Small intestine (tissue), 16 donors: ENCODE results near the gene STK26. TPM values are rescaled to one million over a fixed set of nuclear protein-coding genes. Genes with fewer than 3 reads are reported as not detected.

ENCODE experiments used
- DNase-seq, 2 donors: peaks; one replicate each; pipeline versions ENCODE4 v3.0.0 to v3.0.0-alpha.2; 2013
- FAIRE-seq: peaks from 2 replicates; lab custom pipeline; 2012; peaks lifted over from hg19 to GRCh38; lab: Jason Lieb, UNC
- H3K27ac ChIP-seq, 3 donors: one replicate each; pipeline ENCODE4 v1.5.1; 2013; ENCODE audit warnings: low read length in 2 of 3, mild to moderate bottlenecking in 2 of 3, control low read depth in 1 of 3, inconsistent platforms in 1 of 3, low read depth in 1 of 3, moderate library complexity in 1 of 3
- H3K27me3 ChIP-seq, 3 donors: one replicate each; pipeline ENCODE4 v1.6.1; 2013; ENCODE audit warnings: low read length in 3 of 3, inconsistent platforms in 1 of 3; ENCODE audit not compliant: control insufficient read depth in 3 of 3, insufficient read depth in 3 of 3
- H3K36me3 ChIP-seq, 3 donors: one replicate each; pipeline ENCODE4 v1.6.1; 2013; ENCODE audit warnings: low read length in 3 of 3, inconsistent platforms in 1 of 3, low read depth in 1 of 3, mild to moderate bottlenecking in 1 of 3, moderate library complexity in 1 of 3; ENCODE audit not compliant: control insufficient read depth in 3 of 3, insufficient read depth in 2 of 3
- H3K4me1 ChIP-seq, 3 donors: one replicate each; pipeline ENCODE4 v1.6.1; 2013; ENCODE audit warnings: low read length in 2 of 3, inconsistent platforms in 1 of 3, low read depth in 1 of 3, mild to moderate bottlenecking in 1 of 3, moderate library complexity in 1 of 3; ENCODE audit not compliant: control insufficient read depth in 3 of 3, insufficient read depth in 2 of 3
- H3K4me3 ChIP-seq, 3 donors: one replicate each; pipeline ENCODE4 v1.5.1; 2013; ENCODE audit warnings: low read length in 3 of 3, control low read depth in 1 of 3, inconsistent platforms in 1 of 3, low read depth in 1 of 3, mild to moderate bottlenecking in 1 of 3, moderate library complexity in 1 of 3
- H3K9me3 ChIP-seq, 2 donors: one replicate each; pipeline ENCODE4 v1.6.1; 2013; ENCODE audit warnings: low read depth in 1 of 2, low read length in 1 of 2; ENCODE audit not compliant: control insufficient read depth in 2 of 2, insufficient read depth in 1 of 2
- WGBS, 3 donors: extraction: QIAGEN DNeasy Blood & Tissue Kit; methylation state at CpG; one replicate each; pipeline ENCODE4 v1.1.7; 2013; 5-methylcytosine and 5-hydroxymethylcytosine counted together
- long read RNA-seq, 10 donors: transcript quantifications; one replicate each; lab custom pipeline, GENCODE V29; 2026
- polyA plus RNA-seq, 4 donors: library from polyadenylated mRNA; stranded (reverse) in 3 of 4; unstranded in 1 of 4; fragments of 200-250 nt in 3 of 4; fragments of 120-200 nt in 1 of 4; gene quantifications; one replicate each; pipeline versions ENCODE4 v1.2.1 to v1.2.3, GENCODE V29; 2013
- donor health status: healthy with polysubstance abuse.
- donor health status: control.
- donor health status: control.
- donor health status: Bipolar disorder and iron deficiency.
- donor health status: healthy.

Gene STK26
- polyA plus RNA-seq, result 10 to 100 TPM in 2 of 4 donors, 1 to 10 TPM in 2; 6.4 to 13.9 (median 9.9) TPM
- long read RNA-seq, donor 1, partial matches to known transcripts, result 0 of 1 reads
- long read RNA-seq, donor 1, other reads (novel, unspliced or antisense), result 0 of 1 reads
- long read RNA-seq, donor 2, result 0 reads
- long read RNA-seq, donor 3, result 0 reads
- long read RNA-seq, donor 4, result 0 reads
- long read RNA-seq, donor 5, result 0 reads
- long read RNA-seq, donor 6, result 0 reads
- long read RNA-seq, donor 7, result 0 reads
- long read RNA-seq, donor 8, partial matches to known transcripts, result 0 of 1 reads
- long read RNA-seq, donor 8, other reads (novel, unspliced or antisense), result 0 of 1 reads
- long read RNA-seq, donor 9, partial matches to known transcripts, result 0 of 1 reads
- long read RNA-seq, donor 9, other reads (novel, unspliced or antisense), result 0 of 1 reads
- long read RNA-seq, donor 10, partial matches to known transcripts, result 0 of 4 reads
- long read RNA-seq, donor 10, other reads (novel, unspliced or antisense), result 0 of 4 reads

GRCh38 chrX:132022967-132023895, at the start of gene STK26:
STK26 (plus strand) TSS chrX:132023302; CDS start chrX:132023618, 316 bp downstream.
- H3K27ac ChIP-seq, result peak within 1 kb of the TSS; percentile 47 to 92 (median 52)
- peak within 1 kb of the TSS; percentile 56 to 71 (median 61) for H3K4me3 ChIP-seq
- H3K27me3 ChIP-seq, result no peaks in the 10 kb centered on the region
- DNase-seq (peak; percentile 67 to 71), FAIRE-seq (no peak)
- 0 to 30% (median 10%) methylated on average over 52 to 73 of the region's 73 CpGs for WGBS, 3 donors
- peaks cover 0 to 4% (median 4%) of the 10 kb centered on the region in 3 donors for H3K4me1 ChIP-seq
- H3K36me3 ChIP-seq, result no peaks in the 10 kb centered on the region
- H3K9me3 ChIP-seq, result no peaks in the 10 kb centered on the region

GRCh38 chrX:131975851-131976250, 47.3 kb upstream of the STK26 start:
- no peak overlapping the region for H3K4me3 ChIP-seq
- H3K27ac ChIP-seq, result no peak overlapping the region
- no peaks in the 10 kb centered on the region for H3K4me1 ChIP-seq
- no peak for DNase-seq
- no peak for FAIRE-seq
- 55 to 69% (median 62%) methylated on average over 2 of the region's 2 CpGs for WGBS, 3 donors
- H3K36me3 ChIP-seq, result no peaks in the 10 kb centered on the region
- H3K27me3 ChIP-seq, result no peaks in the 10 kb centered on the region
- H3K9me3 ChIP-seq, result no peaks in the 10 kb centered on the region

GRCh38 chrX:131977619-131978018, 45.5 kb upstream of the STK26 start:
- Histone ChIP-seq H3K27me3 (no peaks in the 10 kb centered on the region), H3K4me3 (no peak overlapping the region), H3K36me3 (no peaks in the 10 kb centered on the region), H3K4me1 (no peaks in the 10 kb centered on the region), H3K27ac (no peak overlapping the region), H3K9me3 (no peaks in the 10 kb centered on the region)
- DNase-seq (no peak), FAIRE-seq (no peak)
- WGBS, 3 donors, result 53 to 83% (median 65%) methylated on average over 3 of the region's 3 CpGs

GRCh38 chrX:131979116-131979515, 44.0 kb upstream of the STK26 start:
- no peak for FAIRE-seq
- Histone ChIP-seq H3K27ac (no peak overlapping the region), H3K4me3 (no peak overlapping the region), H3K27me3 (no peaks in the 10 kb centered on the region), H3K36me3 (no peaks in the 10 kb centered on the region), H3K9me3 (no peaks in the 10 kb centered on the region), H3K4me1 (no peaks in the 10 kb centered on the region)
- no peak for DNase-seq

- Histone ChIP-seq H3K4me1 (no peaks in the 10 kb centered on the region), H3K4me3 (no peak overlapping the region), H3K36me3 (no peaks in the 10 kb centered on the region), H3K27me3 (no peaks in the 10 kb centered on the region), H3K27ac (no peak overlapping the region), H3K9me3 (no peaks in the 10 kb centered on the region)
- WGBS, 3 donors, result 44 to 65% (median 45%) methylated on average over 4 of the region's 4 CpGs
- FAIRE-seq, result no peak
- no peak for DNase-seq
Measured at GRCh38 chrX:131985526-131986049, 37.5 kb upstream of the STK26 start.

GRCh38 chrX:131987252-131987651, 35.9 kb upstream of the STK26 start:
- no peaks in the 10 kb centered on the region for H3K27me3 ChIP-seq
- no peaks in the 10 kb centered on the region for H3K4me1 ChIP-seq
- H3K27ac ChIP-seq, result no peak overlapping the region
- 26 to 48% (median 39%) methylated on average over 5 of the region's 5 CpGs for WGBS, 3 donors
- FAIRE-seq, result no peak
- DNase-seq, result peak in 1 of 2 donors; percentile 24
- no peak overlapping the region for H3K4me3 ChIP-seq
- no peaks in the 10 kb centered on the region for H3K9me3 ChIP-seq
- no peaks in the 10 kb centered on the region for H3K36me3 ChIP-seq

- no peak for FAIRE-seq
- no peaks in the 10 kb centered on the region for H3K9me3 ChIP-seq
- no peak overlapping the region for H3K4me3 ChIP-seq
- DNase-seq, result no peak
- no peaks in the 10 kb centered on the region for H3K27me3 ChIP-seq
- H3K4me1 ChIP-seq, result no peaks in the 10 kb centered on the region
- H3K36me3 ChIP-seq, result no peaks in the 10 kb centered on the region
- no peak overlapping the region for H3K27ac ChIP-seq
Measured at GRCh38 chrX:131988236-131988635, 34.9 kb upstream of the STK26 start.

- H3K27me3 ChIP-seq, result peaks cover 0 to 3% (median 0%) of the 10 kb centered on the region in 3 donors
- H3K9me3 ChIP-seq, result no peaks in the 10 kb centered on the region
- H3K27ac ChIP-seq, result no peak overlapping the region
- 41 to 51% (median 51%) methylated on average over 3 of the region's 3 CpGs for WGBS, 3 donors
- H3K36me3 ChIP-seq, result no peaks in the 10 kb centered on the region
- DNase-seq (no peak), FAIRE-seq (no peak)
- H3K4me3 ChIP-seq, result no peak overlapping the region
- H3K4me1 ChIP-seq, result no peaks in the 10 kb centered on the region
Measured at GRCh38 chrX:132001127-132001526, 22.0 kb upstream of the STK26 start.
